HG03159 (cell line): ENCODE results near the gene DCAF5.
"Not testable (repeated sequence)": the region's sequence is repeated elsewhere in the genome, so short reads cannot be mapped to it uniquely, and the experiment has no call there.

ENCODE experiments used
- ATAC-seq: cut with Tn5 transposase; IDR thresholded peaks from one replicate; pipeline ENCODE4 v1.9.1; 2021; ENCODE audit warnings: mild to moderate bottlenecking, moderate library complexity; ENCODE audit not compliant: unreplicated experiment

Gene DCAF5

GRCh38 chr14:69045857-69046475 is 107.0 kb downstream of the DCAF5 start:
- no peak for ATAC-seq

DNA sequence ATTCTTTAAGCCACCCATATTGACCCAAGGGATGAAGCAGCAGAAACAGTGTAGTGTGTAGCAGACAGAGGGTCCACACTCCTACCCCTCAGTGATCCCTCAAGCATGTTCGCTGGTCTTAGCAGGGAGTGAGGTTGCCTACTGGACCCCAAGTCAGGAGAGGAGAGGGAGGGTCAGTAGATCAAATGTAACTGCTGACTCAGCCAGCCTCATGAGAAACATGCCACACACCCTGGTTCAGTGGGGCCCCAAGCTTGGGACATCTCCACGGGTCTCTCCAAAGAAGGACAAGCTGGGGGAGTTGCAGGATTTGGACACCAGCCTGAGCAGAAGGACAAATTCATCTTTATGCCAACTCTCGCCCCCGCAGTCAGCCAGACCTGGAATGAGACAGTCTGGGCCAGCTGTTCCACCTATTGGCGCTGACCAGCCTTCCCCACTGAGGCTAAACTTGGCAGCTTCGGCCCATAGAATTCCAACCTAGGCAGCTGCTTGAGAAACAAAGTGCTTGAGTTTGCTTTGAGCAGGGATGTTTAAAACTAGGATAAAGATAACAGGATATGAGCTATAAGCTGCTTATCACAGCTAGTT is 107.9 kb downstream of the DCAF5 start:
- ATAC-seq = no peak

DNA sequence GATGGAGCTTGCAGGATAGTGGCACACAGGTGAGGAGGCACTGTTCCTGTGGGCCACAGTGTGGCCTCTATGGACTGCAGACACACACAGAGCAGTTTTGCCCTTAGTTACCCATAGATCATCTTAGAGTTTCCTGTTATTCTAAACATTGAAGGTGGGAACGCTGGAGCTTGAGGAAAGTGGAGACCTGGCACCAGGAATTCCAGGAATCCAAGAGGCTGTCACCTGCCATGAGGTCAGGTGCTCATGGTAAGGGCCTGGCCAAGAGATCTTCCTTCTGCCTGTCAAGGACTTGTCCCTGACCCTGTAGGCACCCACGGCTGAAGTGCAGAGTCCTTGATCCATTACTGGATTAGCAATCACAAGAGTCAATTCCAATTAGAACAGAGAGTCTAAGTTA is 108.6 kb downstream of the DCAF5 start:
- ATAC-seq = no peak

DNA sequence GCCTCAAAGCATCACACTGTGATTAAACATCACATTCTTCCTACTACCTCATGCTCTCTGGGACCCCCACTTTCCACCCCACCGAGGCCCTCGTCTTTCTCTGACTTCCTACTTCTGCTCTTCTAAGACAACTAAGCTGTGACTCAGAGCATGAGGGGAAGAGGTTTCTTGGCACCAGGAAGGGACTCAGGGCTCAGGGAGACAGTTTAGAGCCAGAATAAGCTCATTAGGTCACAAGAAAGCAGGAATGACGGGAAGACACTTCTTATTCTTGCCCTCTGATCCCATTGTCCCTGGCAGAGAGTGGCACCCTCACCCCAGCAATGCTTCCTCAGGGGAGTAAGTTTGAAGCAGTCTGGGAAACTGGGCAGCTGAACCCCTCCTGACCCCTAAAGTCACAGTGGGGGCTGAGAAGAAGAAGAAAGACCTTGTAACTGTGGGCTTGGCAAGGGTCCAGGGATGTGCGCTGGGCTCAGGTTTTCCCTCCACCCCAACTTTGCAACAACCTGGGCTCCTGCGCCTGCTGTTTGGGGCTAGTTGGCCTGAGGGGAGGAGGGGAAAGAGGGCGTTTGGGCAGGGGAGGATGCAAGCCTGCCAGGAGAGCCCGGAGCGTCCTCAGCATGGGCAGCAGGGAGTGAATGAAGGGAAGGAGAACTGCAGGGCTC is 109.2 kb downstream of the DCAF5 start:
- ATAC-seq = no peak

GRCh38 chr14:69042787-69043444 is 110.0 kb downstream of the DCAF5 start:
- ATAC-seq = no peak

- ATAC-seq = no peak
Measured at GRCh38 chr14:69042299-69042698, 110.6 kb downstream of the DCAF5 start.

GRCh38 chr14:69041783-69042182 is 111.1 kb downstream of the DCAF5 start:
- no peak for ATAC-seq

DNA sequence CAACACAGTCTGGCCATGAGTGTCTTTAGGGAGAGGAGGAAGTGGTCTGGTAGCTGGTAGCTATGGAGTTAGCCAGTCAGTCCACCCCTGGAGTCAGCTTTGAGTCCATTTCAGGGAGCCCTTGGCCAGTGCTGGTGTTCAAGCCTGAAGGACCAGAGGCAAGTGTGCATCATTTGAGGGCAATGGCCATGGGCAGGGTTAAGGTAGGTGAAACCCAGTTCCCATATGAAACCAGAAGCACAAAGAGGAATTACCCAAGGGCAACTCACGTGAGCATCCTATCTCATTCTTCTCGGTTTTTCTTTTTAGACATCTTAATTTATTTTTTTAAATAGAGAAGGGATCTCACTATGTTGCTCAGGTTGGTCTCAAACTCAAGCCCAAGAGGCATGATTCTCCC is 112.6 kb downstream of the DCAF5 start:
- ATAC-seq = no peak

DNA sequence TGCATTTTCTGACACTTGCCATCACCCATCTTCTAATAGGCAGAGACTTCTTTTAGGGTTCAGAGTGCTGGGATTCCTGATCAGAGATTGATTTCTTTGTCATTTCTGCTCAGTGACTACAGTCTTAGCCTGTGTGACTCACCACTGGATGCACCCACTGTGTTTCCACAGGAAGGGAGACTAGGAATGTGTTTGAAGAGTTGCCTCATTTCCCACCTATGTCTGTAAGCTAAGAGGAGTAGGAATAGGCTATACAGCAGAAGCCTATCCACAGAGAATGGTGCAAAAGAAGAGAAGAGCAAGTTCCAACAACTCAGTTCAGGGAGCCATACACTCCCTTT is 113.7 kb downstream of the DCAF5 start:
- no peak for ATAC-seq

DNA sequence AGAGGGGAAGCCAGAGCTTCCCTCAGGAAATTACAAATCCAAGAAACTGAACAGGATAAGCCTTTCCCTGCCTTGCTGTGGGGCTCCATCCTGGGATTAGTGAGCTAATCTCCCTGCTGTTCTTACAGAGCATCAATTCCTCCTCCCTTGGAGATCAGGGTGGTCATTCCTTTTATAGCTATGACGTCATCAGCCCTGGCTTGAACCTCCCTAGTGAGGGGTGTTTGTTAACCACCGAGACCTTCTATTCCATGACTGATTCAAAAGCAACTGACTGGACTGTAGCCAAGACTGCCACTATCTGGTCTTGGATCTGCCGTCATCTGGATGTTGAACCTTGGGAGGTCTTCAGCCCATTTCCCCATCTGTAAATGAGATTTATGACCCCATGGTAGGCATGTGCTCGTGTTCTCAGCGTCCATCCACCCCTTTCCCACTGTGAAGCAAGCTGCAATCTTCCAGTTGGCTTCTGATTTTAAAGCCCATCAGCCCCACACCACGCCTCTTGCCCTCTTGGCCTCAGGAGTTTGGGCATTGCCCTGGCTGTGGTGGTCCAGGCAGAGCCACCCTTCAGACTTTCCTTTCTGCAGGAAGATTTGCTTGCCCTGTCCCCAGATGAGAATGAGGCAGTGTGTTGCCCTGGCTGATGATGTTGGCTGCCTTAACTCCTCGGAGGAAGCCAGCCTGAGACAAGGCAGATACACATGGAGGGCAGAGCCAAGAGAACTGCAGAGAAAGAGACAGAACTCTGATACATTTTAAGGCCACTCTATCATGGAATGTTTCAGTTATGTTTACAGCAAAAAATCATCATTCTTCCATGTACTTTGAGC is 114.2 kb downstream of the DCAF5 start:
- no peak for ATAC-seq

DNA sequence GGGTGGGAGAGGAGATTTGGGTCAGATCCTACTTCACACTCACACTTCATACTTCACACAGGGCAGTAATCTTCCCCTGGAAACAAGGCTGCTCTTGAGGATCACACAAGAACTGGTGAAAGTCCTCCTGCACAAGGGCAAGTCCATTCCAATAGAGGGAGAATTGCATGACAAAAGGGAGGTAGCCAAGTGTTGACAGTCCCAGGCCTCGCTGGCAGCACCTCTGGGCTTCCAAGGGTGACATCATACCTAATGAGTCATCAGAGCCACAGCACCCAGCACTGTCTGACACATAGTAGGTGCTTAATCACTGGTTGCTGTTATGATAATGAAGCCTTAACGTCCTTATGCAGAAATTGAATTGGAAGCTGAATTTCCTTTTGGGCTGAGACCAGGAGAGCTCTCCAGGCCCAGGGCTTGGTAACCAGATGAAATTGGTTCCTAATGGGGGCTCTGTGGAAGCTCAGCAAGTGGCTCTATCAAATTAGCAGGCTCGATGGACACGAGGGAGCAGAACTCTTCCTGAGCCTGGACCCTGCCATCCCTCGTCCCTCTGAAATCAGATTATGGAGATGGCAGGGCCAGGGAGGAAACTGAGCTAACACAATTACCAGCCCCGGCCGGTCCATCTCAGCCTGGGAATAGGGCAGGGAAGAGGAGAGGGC is 115.0 kb downstream of the DCAF5 start:
- no peak for ATAC-seq

DNA sequence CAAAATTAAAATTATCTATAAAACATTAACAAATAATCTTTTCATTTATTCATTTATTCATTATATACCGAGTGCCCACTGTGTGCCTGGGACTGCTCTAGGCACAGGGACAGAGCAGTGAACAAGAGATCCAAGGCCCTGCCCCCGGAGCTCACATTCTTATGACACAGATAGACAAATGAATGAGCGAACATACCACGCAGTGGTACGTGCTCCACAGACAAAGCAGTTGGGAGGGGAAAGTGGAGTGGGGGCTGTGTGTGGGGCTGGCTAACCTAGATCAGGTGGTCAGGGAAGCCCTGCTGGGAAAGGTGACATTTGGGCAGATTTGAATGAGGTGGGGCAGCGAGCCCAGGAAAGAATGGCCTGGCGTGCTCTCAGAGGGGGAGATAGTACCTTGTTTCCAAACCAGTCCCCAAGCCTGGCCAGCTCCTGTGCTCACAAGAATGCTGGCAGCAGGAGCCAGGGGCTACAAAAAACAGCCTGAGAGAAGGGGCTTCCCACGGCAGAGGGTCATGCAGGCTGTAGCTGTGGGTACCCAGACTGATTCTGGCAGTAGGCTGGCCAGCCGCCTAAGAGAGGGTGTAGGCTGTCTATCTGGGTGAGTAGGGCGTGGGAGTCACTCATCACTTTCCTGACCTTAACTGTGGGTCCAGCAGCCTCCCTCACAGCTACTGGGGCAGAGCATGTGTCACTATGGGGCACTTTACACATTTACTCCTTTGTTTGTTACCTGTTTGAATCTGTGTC is 116.0 kb downstream of the DCAF5 start:
- ATAC-seq = no peak

- no peak for ATAC-seq
Measured at GRCh38 chr14:69034612-69035262, 118.2 kb downstream of the DCAF5 start.

DNA sequence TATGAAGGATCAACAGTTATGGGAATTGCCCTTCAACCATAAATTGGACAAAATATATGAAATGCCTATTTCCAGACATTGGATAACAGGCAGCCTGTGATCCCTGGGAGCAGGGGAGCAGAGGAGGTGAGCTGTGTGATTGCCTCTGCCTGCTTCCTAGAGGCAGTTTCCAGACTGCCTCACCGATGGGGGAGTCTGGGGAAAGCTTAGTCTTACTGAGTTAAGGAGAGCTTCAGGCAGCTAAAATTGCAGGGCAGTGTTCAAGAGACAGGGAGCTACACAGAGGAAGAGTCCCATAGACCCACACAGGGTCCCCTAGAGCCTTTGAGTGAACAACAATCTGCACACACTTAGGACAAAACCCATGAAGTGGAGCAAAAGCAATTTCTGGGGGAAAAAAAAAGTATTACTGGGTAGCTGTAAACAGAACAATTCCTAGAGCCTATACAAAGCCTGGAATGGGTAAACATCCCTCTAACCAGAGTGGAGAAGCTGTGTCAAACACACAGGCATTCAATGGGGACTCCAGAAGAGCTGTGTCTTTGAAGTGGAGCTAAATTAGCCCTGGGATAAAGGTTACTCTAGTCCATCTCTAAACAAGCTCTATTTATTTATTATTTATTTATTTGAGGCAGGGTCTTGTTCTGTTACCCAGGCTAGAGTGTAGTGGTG is 125.5 kb downstream of the DCAF5 start:
- no peak for ATAC-seq

GRCh38 chr14:69023035-69023434 is 129.9 kb downstream of the DCAF5 start:
- ATAC-seq = no peak

GRCh38 chr14:69022093-69022492 is 130.8 kb downstream of the DCAF5 start:
- ATAC-seq = not testable (repeated sequence)

- no peak for ATAC-seq
Measured at GRCh38 chr14:69017706-69018105, 135.2 kb downstream of the DCAF5 start.

DNA sequence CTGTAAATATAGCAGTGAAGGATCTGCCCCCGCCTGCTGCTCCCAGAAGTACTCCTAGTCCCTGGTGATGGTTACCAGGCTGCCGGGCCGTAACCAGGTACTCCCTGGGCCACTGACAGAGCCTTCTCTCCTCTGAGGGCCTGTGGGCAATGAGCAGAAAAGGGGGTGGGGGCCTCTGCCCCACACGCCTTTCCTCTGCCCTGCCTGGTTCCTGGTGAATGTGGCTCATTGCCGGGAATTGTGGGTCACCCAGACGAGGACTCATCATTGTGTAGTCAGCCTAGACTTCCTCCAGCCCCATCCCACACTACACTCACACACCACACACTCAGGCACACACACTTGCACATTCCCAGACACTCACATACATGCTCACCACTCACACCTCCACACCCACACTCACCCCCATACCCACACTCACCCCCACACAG is 138.1 kb downstream of the DCAF5 start:
- ATAC-seq = no peak
